Muscle of leg (tissue), 11 donors: ENCODE data around the gene BPNT1. TPM values are rescaled to one million over a fixed set of nuclear protein-coding genes. Genes with fewer than 3 reads are reported as not detected.
A peak's percentile ranks its signal among the peaks of the same experiment; 100 is the strongest.
"Not testable (repeated sequence)": the region's sequence is repeated elsewhere in the genome, so short reads cannot be mapped to it uniquely, and the experiment has no call there.

Experiments
- DNase-seq: peaks from one replicate; pipeline ENCODE4 v3.0.0; 2013
- H3K27ac ChIP-seq: one replicate; pipeline ENCODE4 v1.5.1; 2013; ENCODE audit warnings: mild to moderate bottlenecking, low read length, control low read depth
- H3K27me3 ChIP-seq: one replicate; pipeline ENCODE4 v1.6.1; 2013; ENCODE audit warnings: low read length; ENCODE audit not compliant: control insufficient read depth, insufficient read depth
- H3K36me3 ChIP-seq: one replicate; pipeline ENCODE4 v1.6.1; 2013; ENCODE audit warnings: low read length; ENCODE audit not compliant: control insufficient read depth, insufficient read depth
- H3K4me1 ChIP-seq: one replicate; pipeline ENCODE4 v1.6.1; 2013; ENCODE audit warnings: low read length; ENCODE audit not compliant: control insufficient read depth, insufficient read depth
- H3K4me3 ChIP-seq: one replicate; pipeline ENCODE4 v1.5.1; 2013; ENCODE audit warnings: low read length, control low read depth
- H3K9me3 ChIP-seq: replicated peaks from 2 replicates; pipeline ENCODE4 v1.6.1; 2013; ENCODE audit warnings: low read depth, low read length; ENCODE audit not compliant: control insufficient read depth
- WGBS: methylation state at CpG from one replicate; pipeline ENCODE4 v1.1.5; 2013; ENCODE audit warnings: missing lambda C conversion rate; ENCODE audit not compliant: insufficient coverage; 5-methylcytosine and 5-hydroxymethylcytosine counted together
- polyA plus RNA-seq, 8 donors: library from polyadenylated mRNA; unstranded; fragments of 120-200 nt; gene quantifications; one replicate each; pipeline versions ENCODE4 v1.2.1 to v1.2.3, GENCODE V29; 2013; ENCODE audit warnings: inconsistent platforms in 1 of 8, low replicate concordance in 1 of 8; ENCODE audit not compliant: insufficient read length in 8 of 8, insufficient read depth in 1 of 8
- total RNA-seq: library from RNA; stranded (reverse); fragments of 120-200 nt; gene quantifications from one replicate; pipeline ENCODE4 v1.2.4, GENCODE V29; 2013

BPNT1 gene
- total and polyA plus RNA-seq, 9 donors = 14.5 to 33.5 (median 24.5) TPM

GRCh38 chr1:220045356-220046051 lies 44.1 kb downstream of the BPNT1 start:
- Histone ChIP-seq H3K36me3 (no peaks in the 10 kb centered on the region), H3K4me3 (peak overlapping the region; percentile 91), H3K27ac (peak overlapping the region; percentile 97), H3K27me3 (no peaks in the 10 kb centered on the region), H3K9me3 (no peaks in the 10 kb centered on the region), H3K4me1 (peaks cover 4% of the 10 kb centered on the region)
- 45% methylated on average over 8 of the region's 17 CpGs for WGBS
- no peak for DNase-seq

- peaks cover 4% of the 10 kb centered on the region for H3K4me1 ChIP-seq
- no CpG with 5 or more reads among the region's 4 CpGs for WGBS
- no peaks in the 10 kb centered on the region for H3K27me3 ChIP-seq
- H3K4me3 ChIP-seq = peak overlapping the region; percentile 91
- H3K36me3 ChIP-seq = peaks cover under 1% of the 10 kb centered on the region
- DNase-seq = peak; percentile 18
- H3K27ac ChIP-seq = no peak overlapping the region
- H3K9me3 ChIP-seq = no peaks in the 10 kb centered on the region
Observed at GRCh38 chr1:220044678-220045355, 44.8 kb downstream of the BPNT1 start.

DNA sequence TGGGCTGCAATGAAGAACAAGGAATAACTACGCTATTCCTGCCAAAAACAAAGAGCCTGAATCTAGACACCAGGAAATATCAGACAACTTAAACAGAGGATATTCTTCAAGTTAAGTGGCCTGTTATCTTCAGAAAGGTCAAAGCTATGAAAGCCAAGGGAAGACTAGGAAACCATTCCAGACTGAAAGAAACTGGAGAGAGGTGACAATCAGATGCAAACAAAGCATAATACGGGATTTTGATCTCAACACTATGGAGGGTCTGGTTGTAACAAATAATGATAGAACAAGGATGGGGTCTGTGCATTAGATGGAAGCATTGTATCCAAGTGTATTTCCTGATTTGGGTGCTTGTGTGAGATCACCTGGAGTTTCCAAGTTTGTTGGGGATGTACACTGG lies 45.9 kb downstream of the BPNT1 start:
- no peaks in the 10 kb centered on the region for H3K27me3 ChIP-seq
- no peak for DNase-seq
- no peak overlapping the region for H3K4me3 ChIP-seq
- H3K36me3 ChIP-seq = peaks cover 10% of the 10 kb centered on the region
- no peak overlapping the region for H3K27ac ChIP-seq
- H3K4me1 ChIP-seq = peaks cover 4% of the 10 kb centered on the region
- H3K9me3 ChIP-seq = no peaks in the 10 kb centered on the region
- WGBS = 100% methylated on average over 1 of the region's 2 CpGs

DNA sequence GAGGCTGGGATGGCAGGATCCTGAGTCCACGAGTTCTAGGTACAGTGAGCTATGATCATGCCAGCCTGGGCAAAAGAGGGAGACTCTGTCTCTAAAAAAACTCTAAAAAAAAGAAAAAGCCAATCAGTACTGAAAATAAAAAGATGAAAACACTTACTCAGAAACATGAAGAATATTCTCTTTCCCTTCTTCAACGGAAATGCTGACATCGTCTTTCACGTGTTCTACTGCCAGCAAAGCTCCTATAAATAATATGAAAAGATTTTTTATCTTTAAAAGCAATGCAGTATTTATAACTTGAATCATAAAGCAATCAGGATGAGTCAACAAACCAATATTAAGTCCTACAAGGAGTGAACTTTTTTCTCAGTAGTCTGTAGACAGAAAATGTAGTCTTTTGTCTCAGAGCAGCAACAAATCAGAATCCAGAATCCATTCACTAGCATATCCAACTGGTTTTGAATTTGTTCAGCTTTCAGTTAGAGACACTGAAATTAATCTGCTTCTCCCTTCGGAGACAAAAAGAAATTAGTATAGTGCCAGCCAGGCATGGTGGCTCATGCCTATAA lies 49.5 kb downstream of the BPNT1 start:
- Histone ChIP-seq H3K9me3 (no peaks in the 10 kb centered on the region), H3K4me1 (peaks cover 2% of the 10 kb centered on the region), H3K36me3 (peaks cover 13% of the 10 kb centered on the region), H3K4me3 (no peak overlapping the region), H3K27ac (no peak overlapping the region), H3K27me3 (no peaks in the 10 kb centered on the region)
- WGBS = 67% methylated on average over 1 of the region's 5 CpGs
- DNase-seq = no peak

DNA sequence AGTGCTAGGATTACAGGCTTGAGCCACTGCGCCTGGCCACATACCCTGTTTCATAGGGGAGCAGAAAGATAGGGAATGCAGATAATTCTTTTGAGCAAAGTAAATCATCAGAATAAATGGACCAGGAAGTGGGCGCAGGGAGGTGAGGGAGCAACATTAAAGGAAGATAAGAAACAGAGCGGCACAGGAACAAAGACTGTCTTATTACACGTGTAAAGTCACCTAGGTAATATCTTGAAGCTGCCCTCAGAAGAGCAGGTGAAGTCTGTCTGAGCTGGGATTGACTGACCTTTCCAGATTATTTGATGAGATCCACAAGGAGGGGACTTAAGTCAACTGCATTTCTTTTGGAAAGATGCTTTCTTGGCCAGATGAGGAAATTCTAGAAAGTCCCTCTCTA lies 50.9 kb downstream of the BPNT1 start:
- no peaks in the 10 kb centered on the region for H3K4me1 ChIP-seq
- H3K36me3 ChIP-seq = peaks cover 13% of the 10 kb centered on the region
- no peak for DNase-seq
- H3K27ac ChIP-seq = no peak overlapping the region
- no peaks in the 10 kb centered on the region for H3K27me3 ChIP-seq
- no peaks in the 10 kb centered on the region for H3K9me3 ChIP-seq
- WGBS = 92% methylated on average over 4 of the region's 4 CpGs
- H3K4me3 ChIP-seq = no peak overlapping the region

DNA sequence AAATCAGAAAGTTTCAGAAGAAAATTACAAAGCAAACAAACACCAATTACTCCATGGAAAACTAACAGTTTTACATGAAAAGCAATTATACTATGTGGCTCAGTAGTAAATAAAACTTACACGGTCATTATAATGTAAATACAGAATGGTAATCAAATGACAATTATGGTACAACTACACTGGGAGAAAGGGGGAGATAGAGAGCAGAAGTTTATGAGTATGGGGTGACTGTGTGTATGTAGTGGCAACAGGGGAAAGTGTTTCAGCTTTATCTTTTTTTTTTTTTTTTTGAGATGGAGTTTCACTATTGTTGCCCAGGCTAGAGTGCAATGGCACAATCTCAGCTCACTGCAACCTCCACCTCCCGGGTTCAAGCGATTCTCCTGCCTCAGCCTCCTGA lies 51.8 kb downstream of the BPNT1 start:
- not testable (repeated sequence) for H3K27me3 ChIP-seq, H3K27ac ChIP-seq, H3K4me3 ChIP-seq, H3K4me1 ChIP-seq, DNase-seq, H3K9me3 ChIP-seq
- peaks cover 16% of the 10 kb centered on the region for H3K36me3 ChIP-seq
- no CpG with 5 or more reads among the region's 3 CpGs for WGBS

DNA sequence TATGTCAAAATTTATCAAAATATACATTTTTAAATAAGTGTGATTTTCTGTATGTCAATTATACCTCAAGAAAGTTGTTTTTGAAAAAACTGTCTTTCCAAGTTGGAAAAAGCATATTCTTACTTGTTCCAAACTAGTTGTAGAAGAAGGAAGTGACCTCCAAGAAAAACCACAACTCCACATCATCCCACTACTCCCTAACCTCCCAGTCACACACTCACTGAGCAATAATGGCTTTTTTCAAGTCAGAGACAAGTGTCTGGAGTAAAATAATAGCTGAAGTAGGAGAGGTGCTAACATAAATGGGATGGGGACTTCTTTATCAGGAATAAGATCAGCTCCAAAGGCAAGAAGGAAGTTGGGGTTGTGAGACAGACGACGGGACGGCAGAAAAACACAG lies 56.7 kb downstream of the BPNT1 start:
- Histone ChIP-seq H3K9me3 (no peaks in the 10 kb centered on the region), H3K27me3 (no peaks in the 10 kb centered on the region), H3K4me1 (no peaks in the 10 kb centered on the region), H3K36me3 (peaks cover 18% of the 10 kb centered on the region), H3K27ac (no peak overlapping the region), H3K4me3 (no peak overlapping the region)
- no CpG with 5 or more reads among the region's 3 CpGs for WGBS
- DNase-seq = no peak

GRCh38 chr1:220031287-220031686 lies 58.3 kb downstream of the BPNT1 start:
- peaks cover 20% of the 10 kb centered on the region for H3K36me3 ChIP-seq
- no CpG with 5 or more reads among the region's 2 CpGs for WGBS
- no peak for DNase-seq

DNA sequence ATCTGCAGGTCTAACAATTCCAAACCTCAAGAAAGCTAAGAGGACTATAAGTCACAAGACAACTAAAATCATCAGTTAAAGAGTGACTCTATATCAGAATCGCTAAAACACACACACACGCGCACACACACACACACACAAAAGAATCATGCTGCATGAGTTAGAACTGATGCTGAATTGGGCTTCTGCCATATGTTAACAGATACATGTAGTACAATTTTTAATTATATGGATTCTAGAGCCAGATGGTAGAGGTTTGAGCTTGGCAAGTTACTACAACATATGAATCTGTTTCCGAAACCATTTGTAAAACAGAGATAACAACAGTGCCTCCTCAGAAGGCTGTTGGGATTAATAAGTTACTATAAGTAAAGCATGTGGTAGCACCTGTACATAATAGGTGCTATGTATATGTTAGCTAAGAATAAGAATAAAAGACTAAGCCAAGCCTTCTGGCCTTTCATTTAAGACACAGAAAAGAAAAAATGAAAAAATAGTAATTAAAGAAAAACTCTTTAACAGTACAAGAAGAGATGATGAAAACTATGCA lies 61.2 kb downstream of the BPNT1 start:
- Histone ChIP-seq H3K27ac (no peak overlapping the region), H3K4me1 (no peaks in the 10 kb centered on the region), H3K4me3 (no peak overlapping the region), H3K9me3 (no peaks in the 10 kb centered on the region), H3K36me3 (peaks cover 22% of the 10 kb centered on the region), H3K27me3 (no peaks in the 10 kb centered on the region)
- WGBS = no CpG with 5 or more reads among the region's 4 CpGs
- DNase-seq = no peak

More at GRCh38 chr1:220031287-220031686, 58.3 kb downstream of the BPNT1 start:
- H3K27me3 ChIP-seq = no peaks in the 10 kb centered on the region
- no peaks in the 10 kb centered on the region for H3K9me3 ChIP-seq
- H3K27ac ChIP-seq = no peak overlapping the region
- H3K4me1 ChIP-seq = no peaks in the 10 kb centered on the region
- no peak overlapping the region for H3K4me3 ChIP-seq

GRCh38 chr1:220019071-220019470 lies 70.5 kb downstream of the BPNT1 start:
- no peak overlapping the region for H3K27ac ChIP-seq
- no peaks in the 10 kb centered on the region for H3K27me3 ChIP-seq
- no peaks in the 10 kb centered on the region for H3K9me3 ChIP-seq
- no peak overlapping the region for H3K4me3 ChIP-seq
- no peak for DNase-seq
- H3K4me1 ChIP-seq = no peaks in the 10 kb centered on the region
- peaks cover 24% of the 10 kb centered on the region for H3K36me3 ChIP-seq
